GM18502 (cell line): Measurements from ENCODE around the gene ASCL2.

Experiments
- ATAC-seq: cut with Tn5 transposase; IDR thresholded peaks from one replicate; pipeline ENCODE4 v1.9.1; 2021; ENCODE audit warnings: mild to moderate bottlenecking; ENCODE audit not compliant: unreplicated experiment, poor library complexity

Gene ASCL2, protein sequence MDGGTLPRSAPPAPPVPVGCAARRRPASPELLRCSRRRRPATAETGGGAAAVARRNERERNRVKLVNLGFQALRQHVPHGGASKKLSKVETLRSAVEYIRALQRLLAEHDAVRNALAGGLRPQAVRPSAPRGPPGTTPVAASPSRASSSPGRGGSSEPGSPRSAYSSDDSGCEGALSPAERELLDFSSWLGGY

DNA sequence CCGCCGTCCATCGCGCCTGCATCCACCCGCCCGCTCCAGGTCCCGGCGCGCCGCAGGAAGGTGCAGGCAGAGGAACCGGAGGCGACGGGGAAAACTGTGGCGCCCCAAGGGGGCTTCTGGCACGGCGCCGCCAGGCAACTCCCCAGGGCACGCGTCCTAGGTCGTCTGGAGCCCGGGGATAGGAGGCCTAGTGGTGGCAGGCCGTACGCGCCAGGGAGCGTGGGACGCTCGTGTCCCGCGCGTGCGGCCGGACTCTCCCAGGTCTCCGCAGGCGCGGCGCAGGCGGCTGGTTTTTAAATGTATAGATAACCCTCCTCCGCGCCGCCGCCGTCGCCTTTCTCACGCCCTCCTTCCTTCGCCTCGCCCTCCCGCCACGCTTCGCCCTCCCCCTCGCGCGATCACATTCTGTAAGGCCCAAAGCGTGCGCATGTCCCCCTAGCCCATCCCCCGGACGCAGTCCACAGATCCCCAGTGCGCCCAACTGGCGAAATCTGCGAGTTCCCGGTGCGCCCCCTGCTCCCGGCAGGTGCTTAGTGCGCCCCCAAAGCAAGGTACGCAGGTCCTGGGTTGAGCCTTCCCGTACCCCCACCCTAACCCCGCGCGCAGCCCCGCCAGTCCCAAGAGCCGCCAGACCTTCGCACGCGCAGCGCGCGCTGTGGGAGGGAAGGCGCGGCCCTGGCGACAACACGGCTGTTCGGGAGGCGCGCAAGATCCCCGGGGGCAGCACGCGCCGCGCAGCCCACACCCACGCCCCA, at the start of gene ASCL2:
Gene ASCL2, minus strand, starts transcription at position 267 of the 755 bp plus-strand sequence. Its CDS starts 256 bp downstream, at position 11.
- no peak for ATAC-seq

GRCh38 chr11:2319791-2320472, 49.5 kb upstream of the ASCL2 start:
- no peak for ATAC-seq

DNA sequence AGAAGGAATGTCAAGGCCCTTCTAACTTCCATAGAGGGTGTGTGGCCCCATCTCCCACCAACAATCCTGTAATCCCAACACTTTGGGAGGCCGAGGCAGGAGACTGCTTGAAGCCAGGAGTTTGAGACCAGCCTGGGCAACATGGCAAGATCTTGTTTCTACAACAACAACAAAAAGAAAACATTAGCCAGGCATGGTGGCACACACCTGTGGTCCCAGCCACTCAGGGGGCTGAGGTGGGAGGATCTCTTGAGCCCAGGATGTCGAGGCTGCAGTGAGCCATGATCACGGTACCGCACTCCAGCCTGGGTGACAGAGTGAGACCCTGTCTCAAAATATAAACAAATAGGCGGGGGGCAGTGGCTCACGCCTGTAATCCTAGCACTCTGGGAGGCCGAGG, 48.3 kb upstream of the ASCL2 start:
- ATAC-seq: no peak

DNA sequence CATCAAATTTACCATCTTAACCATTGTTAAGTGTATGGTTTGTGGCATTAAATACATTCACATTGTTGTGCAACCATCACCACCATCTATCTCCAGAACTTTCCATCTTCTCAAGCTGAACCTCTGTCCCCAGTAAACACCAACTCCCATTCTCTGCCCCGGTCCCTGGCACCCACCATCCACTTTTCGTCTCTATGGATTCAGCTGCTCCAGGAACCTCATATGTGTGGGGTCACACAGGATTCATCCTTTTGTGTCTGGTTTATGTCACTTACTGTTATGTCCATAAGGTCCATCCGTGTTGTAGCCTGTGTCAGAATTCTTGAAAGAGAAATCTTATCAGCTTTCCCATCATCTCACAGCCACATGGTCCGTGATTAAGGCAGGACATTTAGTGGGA, 47.7 kb upstream of the ASCL2 start:
- no peak for ATAC-seq

DNA sequence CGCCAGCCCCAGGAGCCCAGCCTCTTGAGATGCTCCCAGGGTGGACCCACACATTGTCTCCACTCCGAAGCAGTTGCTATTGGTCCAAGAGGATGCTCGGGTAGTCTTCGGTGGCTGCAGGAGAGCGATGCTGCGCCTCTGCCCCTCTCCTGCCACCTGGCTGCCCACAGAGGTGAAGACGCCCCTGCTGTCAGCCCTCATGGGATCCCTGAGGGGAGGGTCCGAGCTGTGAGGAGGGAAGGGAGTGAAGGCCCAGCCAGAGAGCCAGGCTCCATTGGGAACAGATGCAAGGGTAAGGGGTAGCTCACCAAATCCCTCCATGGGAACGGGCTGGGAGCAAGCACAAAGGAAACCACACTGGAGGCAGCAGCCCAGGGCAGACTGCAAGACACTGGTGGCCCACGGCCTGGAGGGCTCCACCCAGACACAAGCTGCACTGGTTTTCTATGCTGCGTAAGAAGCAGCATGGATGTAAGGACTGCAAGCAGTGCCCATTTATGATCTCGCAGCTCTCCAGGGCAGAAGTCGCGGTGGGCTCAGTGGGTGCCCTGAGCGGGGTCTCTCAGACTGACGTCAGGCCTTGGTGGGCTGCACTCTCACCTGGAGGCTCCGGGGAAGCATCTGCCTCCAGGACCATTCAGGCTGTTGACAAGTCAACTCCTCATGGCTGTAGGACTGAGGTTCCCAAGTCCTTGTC, 47.1 kb upstream of the ASCL2 start:
- ATAC-seq: no peak

- no peak for ATAC-seq
Observed at GRCh38 chr11:2316963-2317244, 46.5 kb upstream of the ASCL2 start.

DNA sequence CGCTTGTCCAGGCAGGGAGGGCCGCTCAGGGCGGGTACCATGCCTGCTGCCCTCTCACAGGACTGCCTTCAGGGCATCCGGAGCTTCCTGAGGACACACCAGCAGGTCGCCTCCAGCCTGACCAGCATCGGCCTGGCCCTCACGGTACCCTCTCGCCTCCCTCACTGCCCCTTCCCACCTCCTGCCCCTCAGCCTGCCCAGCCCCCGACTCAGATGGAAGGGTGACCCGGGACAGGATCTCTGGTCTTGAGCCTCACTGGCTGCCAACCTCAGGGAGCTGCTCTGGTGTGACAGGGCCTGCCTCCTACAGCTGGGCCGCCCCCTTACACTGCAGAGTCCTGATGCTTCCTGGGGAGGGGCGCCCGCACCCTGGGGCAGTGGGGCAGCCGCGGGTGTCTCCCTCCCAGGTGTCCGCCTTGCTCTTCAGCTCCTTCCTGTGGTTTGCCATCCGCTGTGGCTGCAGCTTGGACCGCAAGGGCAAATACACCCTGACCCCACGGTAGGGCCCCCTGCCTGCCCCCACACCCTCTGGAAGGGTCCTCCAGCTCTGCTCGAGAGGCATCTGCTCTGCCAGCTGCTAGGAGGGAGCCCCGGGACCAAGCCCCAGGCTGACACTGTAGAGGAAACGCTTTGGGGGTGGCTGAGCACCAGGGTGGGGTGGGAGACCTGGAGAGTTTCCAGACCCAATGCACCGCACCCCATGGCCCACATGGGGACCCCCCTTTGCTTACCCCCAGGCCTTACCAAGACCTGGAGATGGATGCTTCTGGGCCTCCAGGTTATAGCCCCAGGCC, 46.0 kb upstream of the ASCL2 start:
- ATAC-seq: no peak

GRCh38 chr11:2315395-2316168, 45.2 kb upstream of the ASCL2 start:
- no peak for ATAC-seq

- ATAC-seq: no peak
Observed at GRCh38 chr11:2314525-2315394, 44.4 kb upstream of the ASCL2 start.

GRCh38 chr11:2314136-2314524, 43.7 kb upstream of the ASCL2 start:
- ATAC-seq: no peak

- ATAC-seq: no peak
Observed at GRCh38 chr11:2313051-2313951, 42.9 kb upstream of the ASCL2 start.

DNA sequence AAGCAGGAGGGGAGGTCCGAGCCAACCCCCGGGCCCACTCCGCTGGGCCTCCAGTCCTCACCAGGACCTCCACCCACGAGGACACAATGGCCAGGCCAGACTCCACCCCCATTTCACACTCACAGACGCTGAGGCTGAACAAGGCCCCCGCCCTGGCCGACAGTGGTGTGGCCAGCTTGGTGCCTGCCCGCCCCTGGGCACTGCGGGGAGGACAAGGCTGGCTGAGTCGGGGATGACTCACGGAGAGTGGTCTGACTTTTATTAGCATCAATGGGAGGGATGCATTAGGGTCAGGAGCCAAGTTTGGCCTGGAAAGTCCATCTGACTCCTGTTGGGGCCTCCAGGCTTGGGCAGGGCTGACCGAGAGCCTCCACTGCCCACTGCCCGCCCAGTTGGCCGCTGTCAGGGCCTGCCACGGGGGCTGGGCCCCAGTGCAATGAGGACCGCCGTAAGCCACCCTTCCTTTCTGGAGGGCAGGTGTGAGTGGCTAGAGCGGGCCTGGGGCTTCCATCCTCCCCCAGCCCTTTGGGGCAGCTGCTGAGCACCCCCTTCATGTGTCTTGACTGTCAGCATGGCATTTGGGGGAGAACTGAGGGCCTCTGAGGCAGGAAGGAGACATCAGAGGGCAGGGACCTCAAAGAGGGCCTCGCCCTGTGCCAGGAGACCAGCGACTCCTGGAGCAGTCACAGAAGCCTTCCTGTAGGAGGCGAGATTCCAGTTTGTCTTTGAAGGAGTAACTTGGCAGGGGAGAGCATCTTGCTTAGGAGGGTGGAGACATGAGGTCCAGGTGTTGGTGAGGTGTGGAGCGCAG, 42.0 kb upstream of the ASCL2 start:
- ATAC-seq: no peak

GRCh38 chr11:2311353-2312133, 41.2 kb upstream of the ASCL2 start:
- no peak for ATAC-seq

DNA sequence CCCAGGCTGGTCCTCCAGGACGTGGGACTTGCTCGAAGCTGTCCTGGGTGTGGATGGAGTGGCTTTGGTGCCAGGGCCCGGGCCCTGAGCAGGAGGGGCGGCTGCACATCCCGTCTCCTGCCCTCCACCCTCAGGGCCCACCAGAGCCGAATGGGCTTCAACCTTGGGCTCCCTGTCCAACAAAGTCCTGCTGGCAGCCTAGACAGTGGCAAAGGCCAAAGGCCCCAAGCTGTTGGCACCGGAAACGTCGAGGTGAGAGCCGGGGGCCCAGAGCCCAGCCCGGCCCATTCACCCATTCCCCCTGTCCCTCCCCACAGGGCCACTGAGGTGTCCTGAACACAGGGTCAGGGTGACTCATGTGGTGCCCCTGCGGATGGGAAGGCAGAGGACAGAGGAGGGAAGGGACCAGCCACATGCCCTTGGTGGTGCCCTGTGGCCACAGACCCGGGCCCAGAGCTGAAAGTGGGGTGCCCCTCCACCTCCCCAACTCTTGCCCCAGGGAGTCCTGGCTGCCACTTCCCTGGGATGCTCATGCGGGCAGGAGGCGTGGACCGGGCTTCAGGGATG, 40.5 kb upstream of the ASCL2 start:
- ATAC-seq: no peak

DNA sequence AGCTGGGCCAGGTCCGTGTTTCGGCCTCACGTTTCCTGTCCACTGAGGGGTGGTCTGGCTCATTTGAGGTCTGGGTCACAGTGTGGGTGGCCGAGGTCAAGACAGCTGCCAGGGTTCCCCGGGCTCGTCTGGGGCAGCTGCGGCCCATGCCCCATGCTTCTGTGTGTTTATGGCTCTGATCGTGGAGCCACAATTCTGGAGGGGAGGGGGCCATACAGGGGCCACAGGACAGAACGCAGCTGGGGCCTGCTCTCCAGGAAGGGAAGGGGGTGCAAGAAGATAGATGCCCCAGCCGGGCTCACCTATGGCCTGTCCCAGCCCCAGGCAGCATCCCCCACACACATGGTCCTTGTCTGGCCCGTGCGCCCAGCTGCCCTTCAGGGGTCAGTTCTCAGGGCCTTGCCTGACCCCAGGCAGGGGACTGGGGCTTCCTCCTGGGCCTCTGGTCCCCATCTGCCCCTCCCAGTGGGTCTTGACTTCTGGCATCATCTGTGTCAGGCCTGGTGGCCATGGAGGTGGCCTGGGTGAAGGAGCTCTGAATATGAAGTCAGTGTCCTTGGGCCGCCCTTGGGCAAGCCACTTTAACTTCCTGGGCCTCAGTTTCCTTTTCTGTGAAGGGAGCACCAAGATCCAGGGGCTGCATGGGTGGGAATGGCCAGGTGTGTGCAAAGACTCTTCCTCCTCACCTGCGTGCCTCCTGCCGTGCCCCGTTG, 39.8 kb upstream of the ASCL2 start:
- no peak for ATAC-seq
